Small intestine (tissue), 16 donors: ENCODE data around the gene CRB1. TPM values are rescaled to one million over a fixed set of nuclear protein-coding genes. Genes with fewer than 3 reads are reported as not detected.

Experiments
- DNase-seq, 2 donors: peaks; one replicate each; pipeline versions ENCODE4 v3.0.0 to v3.0.0-alpha.2; 2013
- FAIRE-seq: peaks from 2 replicates; lab custom pipeline; 2012; peaks lifted over from hg19 to GRCh38; lab: Jason Lieb, UNC
- H3K27ac ChIP-seq, 3 donors: one replicate each; pipeline ENCODE4 v1.5.1; 2013; ENCODE audit warnings: low read length in 2 of 3, mild to moderate bottlenecking in 2 of 3, control low read depth in 1 of 3, inconsistent platforms in 1 of 3, low read depth in 1 of 3, moderate library complexity in 1 of 3
- H3K27me3 ChIP-seq, 3 donors: one replicate each; pipeline ENCODE4 v1.6.1; 2013; ENCODE audit warnings: low read length in 3 of 3, inconsistent platforms in 1 of 3; ENCODE audit not compliant: control insufficient read depth in 3 of 3, insufficient read depth in 3 of 3
- H3K36me3 ChIP-seq, 3 donors: one replicate each; pipeline ENCODE4 v1.6.1; 2013; ENCODE audit warnings: low read length in 3 of 3, inconsistent platforms in 1 of 3, low read depth in 1 of 3, mild to moderate bottlenecking in 1 of 3, moderate library complexity in 1 of 3; ENCODE audit not compliant: control insufficient read depth in 3 of 3, insufficient read depth in 2 of 3
- H3K4me1 ChIP-seq, 3 donors: one replicate each; pipeline ENCODE4 v1.6.1; 2013; ENCODE audit warnings: low read length in 2 of 3, inconsistent platforms in 1 of 3, low read depth in 1 of 3, mild to moderate bottlenecking in 1 of 3, moderate library complexity in 1 of 3; ENCODE audit not compliant: control insufficient read depth in 3 of 3, insufficient read depth in 2 of 3
- H3K4me3 ChIP-seq, 3 donors: one replicate each; pipeline ENCODE4 v1.5.1; 2013; ENCODE audit warnings: low read length in 3 of 3, control low read depth in 1 of 3, inconsistent platforms in 1 of 3, low read depth in 1 of 3, mild to moderate bottlenecking in 1 of 3, moderate library complexity in 1 of 3
- H3K9me3 ChIP-seq, 2 donors: one replicate each; pipeline ENCODE4 v1.6.1; 2013; ENCODE audit warnings: low read depth in 1 of 2, low read length in 1 of 2; ENCODE audit not compliant: control insufficient read depth in 2 of 2, insufficient read depth in 1 of 2
- WGBS, 3 donors: extraction: QIAGEN DNeasy Blood & Tissue Kit; methylation state at CpG; one replicate each; pipeline ENCODE4 v1.1.7; 2013; 5-methylcytosine and 5-hydroxymethylcytosine counted together
- long read RNA-seq, 10 donors: transcript quantifications; one replicate each; lab custom pipeline, GENCODE V29; 2026
- polyA plus RNA-seq, 4 donors: library from polyadenylated mRNA; stranded (reverse) in 3 of 4; unstranded in 1 of 4; fragments of 200-250 nt in 3 of 4; fragments of 120-200 nt in 1 of 4; gene quantifications; one replicate each; pipeline versions ENCODE4 v1.2.1 to v1.2.3, GENCODE V29; 2013
- donor health status: healthy with polysubstance abuse.
- donor health status: control.
- donor health status: control.
- donor health status: Bipolar disorder and iron deficiency.
- donor health status: healthy.

Gene CRB1
- under 1 TPM in 2 of 4 donors, not detected in 2; 0.06 to 0.10 TPM for polyA plus RNA-seq
- long read RNA-seq, donor 1: 0 reads
- long read RNA-seq, donor 2: 0 reads
- long read RNA-seq, donor 3: 0 reads
- long read RNA-seq, donor 4: 0 reads
- long read RNA-seq, donor 5: 0 reads
- long read RNA-seq, donor 6: 0 reads
- long read RNA-seq, donor 7: 0 reads
- long read RNA-seq, donor 8: 0 reads
- long read RNA-seq, donor 9: 0 reads
- long read RNA-seq, donor 10: 0 reads

DNA sequence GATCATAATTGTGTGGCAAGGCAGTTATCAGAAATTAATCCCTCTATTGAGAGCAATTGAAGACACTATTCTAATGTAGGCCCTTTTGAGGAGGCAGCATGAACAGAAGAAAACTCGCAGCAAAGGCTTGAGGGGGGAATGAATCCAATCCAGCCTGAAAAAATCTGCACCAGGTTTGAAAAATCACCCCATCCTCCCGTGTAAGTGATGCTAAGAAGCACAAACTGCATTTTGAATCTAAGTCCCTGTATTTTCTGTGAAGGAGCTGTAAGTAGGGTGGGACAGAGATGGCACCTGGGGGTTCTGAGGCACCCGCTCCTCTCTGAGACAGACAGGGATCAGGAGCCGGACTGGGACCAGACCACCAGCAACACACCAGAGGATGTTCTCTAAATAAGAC lies at the start of gene CRB1:
TSS of gene CRB1 (plus strand) at position 241 of the 400 bp plus-strand sequence. CDS start 161 bp downstream, outside the sequence.
- Histone ChIP-seq H3K4me3 (no peak within 1 kb of the TSS), H3K36me3 (no peaks in the 10 kb centered on the region)
- no peak for FAIRE-seq

DNA sequence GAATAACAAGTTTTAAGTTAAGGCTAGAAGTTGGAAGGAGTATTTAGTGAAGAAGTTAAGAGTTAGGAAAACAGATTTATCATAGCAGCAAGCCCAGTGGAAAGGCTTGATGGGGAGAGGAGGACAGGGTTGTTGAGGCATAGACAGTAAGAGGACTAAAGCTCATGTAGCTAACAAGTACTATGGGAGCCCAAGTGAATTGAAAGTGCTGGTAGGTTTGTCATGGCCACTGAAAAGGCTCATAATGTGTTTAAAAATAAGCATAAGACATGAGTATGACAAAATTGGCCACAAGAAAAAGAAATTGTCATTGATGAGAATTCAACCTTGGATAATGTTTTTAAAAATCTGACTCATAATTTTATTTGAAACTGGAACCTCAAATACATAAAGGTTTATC lies 49.2 kb upstream of the CRB1 start:
- no peaks in the 10 kb centered on the region for H3K36me3 ChIP-seq
- H3K9me3 ChIP-seq: no peaks in the 10 kb centered on the region
- H3K27me3 ChIP-seq: no peaks in the 10 kb centered on the region
- H3K27ac ChIP-seq: no peak overlapping the region
- no peak overlapping the region for H3K4me3 ChIP-seq
- FAIRE-seq (no peak), DNase-seq (no peak)
- no peaks in the 10 kb centered on the region for H3K4me1 ChIP-seq

More for the DNA sequence above, at the start of gene CRB1:
- H3K27ac ChIP-seq: no peak within 1 kb of the TSS
- no peaks in the 10 kb centered on the region for H3K27me3 ChIP-seq
- H3K4me1 ChIP-seq: no peaks in the 10 kb centered on the region
- DNase-seq: no peak
- 38 to 52% (median 43%) methylated on average over 4 of the region's 4 CpGs for WGBS, 3 donors
- no peaks in the 10 kb centered on the region for H3K9me3 ChIP-seq

DNA sequence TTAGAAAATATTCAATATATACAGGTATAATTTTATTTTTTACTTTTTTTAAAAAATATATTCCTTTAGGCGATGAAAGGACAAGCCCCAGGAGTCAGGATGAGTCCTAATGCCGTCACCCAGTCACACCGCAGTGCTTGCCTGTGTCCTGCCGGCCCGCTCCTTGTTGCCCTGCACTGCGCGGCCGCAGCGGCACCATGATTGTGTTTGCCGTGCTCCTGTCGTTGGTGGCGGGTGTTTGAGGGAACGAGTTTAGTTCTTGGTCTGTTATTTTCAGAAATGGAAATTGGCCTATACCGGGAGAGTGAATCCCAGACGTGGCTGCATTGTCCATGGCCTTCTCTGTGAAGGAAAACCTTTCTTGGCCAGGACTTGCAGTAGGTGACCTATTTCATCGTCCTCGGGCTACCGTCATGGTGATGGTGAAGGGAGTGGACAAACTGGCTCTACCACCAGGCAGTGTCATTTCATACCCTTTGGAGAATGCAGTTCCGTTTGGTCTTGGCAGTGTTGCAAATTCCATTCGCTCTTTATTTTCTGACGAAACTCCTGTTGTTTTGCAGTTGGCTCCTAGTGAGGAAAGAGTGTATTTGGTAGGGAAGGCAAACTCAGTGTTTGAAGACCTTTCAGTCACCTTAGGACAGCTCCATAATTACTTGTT lies 45.9 kb upstream of the CRB1 start:
- no peaks in the 10 kb centered on the region for H3K36me3 ChIP-seq
- no peak for DNase-seq
- H3K27ac ChIP-seq: no peak overlapping the region
- no peaks in the 10 kb centered on the region for H3K4me1 ChIP-seq
- H3K27me3 ChIP-seq: no peaks in the 10 kb centered on the region
- no peaks in the 10 kb centered on the region for H3K9me3 ChIP-seq
- WGBS, 3 donors: 90 to 93% (median 93%) methylated on average over 21 of the region's 21 CpGs
- no peak overlapping the region for H3K4me3 ChIP-seq
- no peak for FAIRE-seq

DNA sequence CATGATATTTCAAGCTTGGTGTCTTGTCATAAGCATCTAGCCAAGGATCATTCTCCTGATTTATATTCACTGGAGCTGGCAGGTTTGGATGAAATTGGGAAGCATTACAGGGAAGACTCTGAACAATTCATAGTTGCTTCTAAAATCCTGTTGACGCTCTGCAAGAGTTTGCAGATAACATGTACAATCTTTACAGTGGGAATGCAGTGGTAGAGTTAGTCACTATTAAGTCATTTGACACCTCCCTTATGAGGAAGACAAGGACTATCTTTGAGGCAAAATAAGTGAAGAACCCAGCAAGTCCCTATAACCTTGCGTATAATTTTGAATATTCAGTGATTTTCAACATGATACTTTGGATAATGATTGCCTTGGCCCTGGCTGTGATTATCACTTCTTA lies 45.3 kb upstream of the CRB1 start:
- Histone ChIP-seq H3K27me3 (no peaks in the 10 kb centered on the region), H3K27ac (no peak overlapping the region), H3K4me1 (no peaks in the 10 kb centered on the region), H3K4me3 (no peak overlapping the region), H3K36me3 (no peaks in the 10 kb centered on the region), H3K9me3 (no peaks in the 10 kb centered on the region)
- FAIRE-seq (no peak), DNase-seq (no peak)
- 92 to 99% (median 94%) methylated on average over 2 of the region's 2 CpGs for WGBS, 3 donors

DNA sequence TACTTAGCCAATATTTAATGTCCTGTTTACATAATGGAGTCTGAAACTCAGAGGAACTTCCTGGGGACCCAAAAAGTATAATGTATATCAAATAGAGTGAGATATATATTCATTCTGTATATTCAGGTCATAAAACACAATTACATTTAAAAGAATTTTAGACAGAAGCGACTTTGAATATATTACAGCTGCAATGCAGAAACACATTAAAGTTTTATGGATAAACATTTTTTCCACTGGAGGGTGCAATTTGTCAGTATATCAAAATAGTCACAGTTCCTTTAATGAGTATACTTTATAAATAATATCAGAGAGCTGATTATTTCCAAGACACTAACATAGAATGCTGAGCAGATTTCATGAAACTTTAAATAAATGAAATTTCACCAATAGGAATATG lies 43.9 kb upstream of the CRB1 start:
- Histone ChIP-seq H3K27me3 (no peaks in the 10 kb centered on the region), H3K9me3 (no peaks in the 10 kb centered on the region), H3K4me1 (no peaks in the 10 kb centered on the region), H3K4me3 (no peak overlapping the region), H3K36me3 (no peaks in the 10 kb centered on the region), H3K27ac (no peak overlapping the region)
- FAIRE-seq: no peak
- WGBS, 3 donors: 68 to 80% (median 71%) methylated on average over 1 of the region's 1 CpG
- DNase-seq: no peak

DNA sequence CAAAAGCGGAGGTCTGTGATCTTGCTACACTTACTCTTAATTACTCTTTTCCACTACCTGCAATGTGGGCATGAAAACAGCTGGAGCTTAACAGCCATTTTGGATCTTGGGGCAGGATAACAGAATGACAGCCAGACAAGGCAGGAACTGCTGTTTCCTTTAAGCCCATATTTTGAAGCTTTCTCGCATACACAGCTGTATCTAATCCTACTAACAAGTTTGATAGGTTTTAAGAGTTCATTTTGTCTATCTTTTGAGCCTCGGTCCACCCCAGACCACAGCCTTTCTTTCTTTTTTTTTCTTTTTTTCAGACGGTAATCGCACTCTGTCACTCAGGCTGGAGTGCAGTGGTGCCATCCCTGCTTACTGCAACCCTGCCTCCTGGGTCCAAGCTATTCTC lies 42.4 kb upstream of the CRB1 start:
- Histone ChIP-seq H3K27ac (no peak overlapping the region), H3K4me1 (no peaks in the 10 kb centered on the region), H3K9me3 (no peaks in the 10 kb centered on the region), H3K4me3 (no peak overlapping the region), H3K27me3 (no peaks in the 10 kb centered on the region), H3K36me3 (no peaks in the 10 kb centered on the region)
- FAIRE-seq (no peak), DNase-seq (no peak)
- WGBS, 3 donors: 75 to 87% (median 80%) methylated on average over 5 of the region's 5 CpGs

DNA sequence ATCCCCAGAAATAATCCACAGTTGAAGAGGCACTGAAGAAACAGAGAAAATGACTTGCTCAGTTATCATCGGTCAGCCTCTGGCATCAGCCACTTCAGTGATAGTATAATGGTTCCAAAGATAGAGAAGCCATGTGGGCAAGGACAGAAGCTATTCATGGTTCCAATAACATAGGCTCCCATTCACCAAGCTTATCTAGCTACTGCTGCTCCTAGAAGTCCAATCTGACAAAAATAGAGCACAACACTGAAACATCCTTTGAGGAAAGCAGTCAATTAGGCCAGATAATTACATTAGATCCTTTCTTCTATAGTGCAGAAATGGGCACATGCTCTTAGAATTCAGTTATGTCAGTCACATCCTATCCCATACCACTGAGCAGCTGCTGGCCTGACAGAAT lies 33.5 kb upstream of the CRB1 start:
- no peak overlapping the region for H3K27ac ChIP-seq
- FAIRE-seq: no peak
- no peaks in the 10 kb centered on the region for H3K27me3 ChIP-seq
- DNase-seq: no peak
- H3K4me1 ChIP-seq: no peaks in the 10 kb centered on the region
- H3K36me3 ChIP-seq: no peaks in the 10 kb centered on the region
- WGBS, 3 donors: 63 to 78% (median 65%) methylated on average over 1 of the region's 1 CpG
- no peaks in the 10 kb centered on the region for H3K9me3 ChIP-seq
- H3K4me3 ChIP-seq: no peak overlapping the region

DNA sequence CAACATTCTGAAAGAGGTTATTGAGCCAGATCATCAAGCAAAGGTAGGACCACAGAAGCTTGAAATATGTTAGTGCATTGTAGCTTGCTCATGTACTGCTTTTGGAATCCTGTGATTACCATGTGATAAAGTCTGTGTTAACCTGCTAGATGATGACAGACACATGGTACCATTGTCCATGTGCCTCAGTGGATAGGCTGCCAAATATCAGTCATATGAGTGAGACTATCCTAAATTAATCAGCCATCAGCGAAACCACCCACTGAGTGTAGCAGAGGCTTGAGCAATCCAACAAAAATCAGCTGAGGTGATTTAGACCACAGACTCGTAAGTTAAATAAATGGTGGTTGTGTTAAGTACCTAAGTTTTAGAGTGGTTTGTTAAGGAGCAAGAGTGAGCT lies 32.7 kb upstream of the CRB1 start:
- WGBS, 3 donors: 77 to 86% (median 81%) methylated on average over 2 of the region's 2 CpGs
- Histone ChIP-seq H3K4me3 (no peak overlapping the region), H3K27me3 (no peaks in the 10 kb centered on the region), H3K36me3 (no peaks in the 10 kb centered on the region), H3K4me1 (no peaks in the 10 kb centered on the region), H3K27ac (no peak overlapping the region), H3K9me3 (no peaks in the 10 kb centered on the region)
- no peak for FAIRE-seq
- no peak for DNase-seq

DNA sequence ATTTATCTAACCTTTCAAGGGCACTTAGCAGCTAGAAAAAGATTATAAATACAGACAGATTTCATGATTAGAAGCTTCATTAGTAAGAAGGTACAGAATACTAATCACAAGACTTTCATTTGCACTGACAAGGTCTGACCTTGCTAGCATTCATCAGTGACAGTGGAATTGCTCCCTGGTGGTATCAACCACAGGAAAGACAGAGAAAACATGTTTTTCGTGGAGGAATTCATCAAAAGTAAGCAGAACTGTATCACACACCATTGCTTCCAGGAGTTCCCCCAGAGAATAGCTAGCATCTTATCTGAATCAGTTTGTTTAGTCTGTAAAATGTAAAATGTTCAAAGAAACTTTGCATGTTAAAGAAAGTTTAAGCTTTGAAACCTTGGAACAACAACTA lies 20.6 kb upstream of the CRB1 start:
- H3K36me3 ChIP-seq: no peaks in the 10 kb centered on the region
- no peak overlapping the region for H3K4me3 ChIP-seq
- no peaks in the 10 kb centered on the region for H3K9me3 ChIP-seq
- FAIRE-seq (no peak), DNase-seq (no peak)
- WGBS, 3 donors: 9 to 34% (median 16%) methylated on average over 1 of the region's 1 CpG
- no peak overlapping the region for H3K27ac ChIP-seq
- H3K4me1 ChIP-seq: no peaks in the 10 kb centered on the region
- H3K27me3 ChIP-seq: no peaks in the 10 kb centered on the region
